ENCODE results near the gene C18orf63.
"Not testable (repeated sequence)": the region's sequence is repeated elsewhere in the genome, so short reads cannot be mapped to it uniquely, and the experiment has no call there.

C18orf63 gene

DNA sequence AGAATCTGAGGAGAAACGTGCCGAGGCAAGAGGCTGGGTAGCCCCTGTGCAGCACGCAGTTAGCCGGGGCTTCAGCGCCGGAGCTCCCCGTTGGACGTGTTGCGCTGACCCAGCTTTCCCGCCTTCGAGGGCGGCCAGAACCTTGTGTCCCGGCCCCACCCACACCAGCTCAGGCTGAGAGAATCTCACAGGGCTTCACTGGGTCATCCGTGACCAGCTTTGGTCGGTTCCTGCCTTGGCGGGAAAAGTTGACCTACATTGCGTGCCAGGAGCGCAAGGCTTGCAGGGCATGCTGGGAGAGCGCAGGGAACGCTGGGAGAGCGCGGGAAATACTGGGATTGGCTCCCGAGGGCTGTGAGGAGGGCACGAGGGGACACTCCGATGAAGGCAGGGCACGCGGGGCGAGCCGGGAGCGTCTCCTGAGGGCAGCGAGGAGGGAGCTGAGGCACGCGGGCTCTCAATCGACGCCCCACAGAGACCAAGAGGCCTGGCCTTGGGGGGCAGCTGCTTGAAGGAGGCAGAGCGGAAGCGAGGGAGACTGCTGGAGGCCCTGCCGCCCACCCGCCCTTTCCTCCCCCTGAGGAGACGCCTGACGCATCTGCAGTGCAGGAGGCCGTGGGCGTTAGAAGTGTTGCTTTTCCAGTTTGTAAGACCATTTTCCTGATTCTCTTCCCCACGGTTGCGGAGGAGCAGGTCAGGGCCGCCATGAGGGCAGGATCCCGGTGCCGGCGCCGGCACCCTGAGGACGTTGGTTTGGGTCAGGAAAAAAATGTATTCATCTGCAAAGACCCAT lies at the start of gene C18orf63:
Gene C18orf63, plus strand, starts transcription at position 376 of the 793 bp plus-strand sequence. CDS start 2,027 bp downstream, outside the sequence.
- no peak for DNase-seq (ENCODE audit: low read depth in 2 of 2)

- DNase-seq (ENCODE audit: low read depth in 2 of 2), result no peak
Measured at GRCh38 chr18:74266161-74266560, 49.5 kb upstream of the C18orf63 start.

DNA sequence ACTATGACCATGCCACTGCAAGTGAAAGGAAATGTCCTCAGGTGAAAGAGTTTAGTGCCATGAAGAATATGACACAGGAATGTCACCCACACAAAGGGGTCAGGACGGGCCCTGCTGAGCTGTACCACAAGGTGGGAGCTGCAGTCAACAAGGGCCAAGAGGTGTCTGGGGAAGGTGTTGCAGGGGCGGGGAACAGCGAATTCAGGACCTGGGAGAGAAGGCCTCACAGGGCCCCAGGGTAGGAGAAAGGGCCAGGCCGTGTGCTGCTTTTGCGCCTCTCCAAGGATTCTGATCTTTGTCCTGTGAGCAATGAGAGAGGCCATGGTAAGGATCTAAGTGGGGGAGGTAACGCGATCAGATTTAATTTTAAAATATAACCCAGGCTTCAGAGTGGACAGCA lies 47.5 kb upstream of the C18orf63 start:
- no peak for DNase-seq (ENCODE audit: low read depth in 2 of 2)

DNA sequence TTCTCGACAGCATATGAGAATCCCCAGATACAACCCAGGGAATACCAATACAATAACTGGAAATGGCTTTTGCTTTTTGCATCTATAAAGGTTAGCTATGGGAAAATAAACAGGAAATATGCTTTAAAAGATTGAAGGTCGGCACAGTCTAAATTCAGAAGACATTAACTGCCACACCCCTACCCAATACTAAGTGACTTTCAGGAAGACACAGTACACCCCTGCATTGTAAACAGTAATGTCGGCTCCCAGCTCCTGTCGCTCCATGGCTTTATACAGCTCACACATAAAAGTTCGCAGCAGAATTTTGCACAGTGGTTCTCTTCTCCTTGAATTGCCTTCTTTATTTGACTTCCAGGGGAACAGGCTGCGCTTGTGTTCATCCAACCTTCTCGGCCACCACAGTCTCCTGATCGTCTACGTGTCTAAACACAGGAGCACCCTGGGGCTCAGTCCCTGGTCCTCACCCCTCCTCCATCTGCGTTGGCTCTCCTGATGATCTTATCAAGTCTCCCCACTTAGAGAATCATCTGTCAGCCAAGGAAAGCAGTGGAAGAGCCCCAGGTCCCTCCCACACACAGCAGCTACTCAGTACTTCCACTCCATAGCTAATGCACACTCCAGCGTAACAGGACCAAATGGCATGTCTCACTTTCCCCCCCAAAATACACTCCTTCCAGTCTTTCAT lies 46.6 kb upstream of the C18orf63 start:
- DNase-seq (ENCODE audit: low read depth in 2 of 2), result no peak

DNA sequence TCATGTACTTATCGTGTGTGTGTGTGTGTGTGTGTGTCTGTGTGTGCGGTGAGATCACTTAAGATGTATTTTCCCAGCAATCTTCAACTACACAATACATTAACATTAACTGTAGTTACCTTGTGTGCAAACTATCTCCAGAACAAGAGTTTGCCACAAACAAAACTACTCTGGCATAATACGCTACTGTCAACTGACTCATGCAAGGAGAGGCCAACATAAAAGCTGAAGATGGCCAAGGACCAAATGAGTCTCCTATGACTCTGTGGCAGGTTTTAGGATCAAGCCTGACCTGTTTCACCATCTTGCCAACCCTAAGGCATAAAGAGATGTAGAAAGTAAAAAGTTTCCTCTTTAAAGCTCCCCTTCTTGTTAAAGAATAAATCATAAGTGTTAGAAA lies 44.0 kb upstream of the C18orf63 start:
- DNase-seq (ENCODE audit: low read depth in 2 of 2), result no peak

- no peak for DNase-seq (ENCODE audit: low read depth in 2 of 2)
Measured at GRCh38 chr18:74273394-74273793, 42.2 kb upstream of the C18orf63 start.

DNA sequence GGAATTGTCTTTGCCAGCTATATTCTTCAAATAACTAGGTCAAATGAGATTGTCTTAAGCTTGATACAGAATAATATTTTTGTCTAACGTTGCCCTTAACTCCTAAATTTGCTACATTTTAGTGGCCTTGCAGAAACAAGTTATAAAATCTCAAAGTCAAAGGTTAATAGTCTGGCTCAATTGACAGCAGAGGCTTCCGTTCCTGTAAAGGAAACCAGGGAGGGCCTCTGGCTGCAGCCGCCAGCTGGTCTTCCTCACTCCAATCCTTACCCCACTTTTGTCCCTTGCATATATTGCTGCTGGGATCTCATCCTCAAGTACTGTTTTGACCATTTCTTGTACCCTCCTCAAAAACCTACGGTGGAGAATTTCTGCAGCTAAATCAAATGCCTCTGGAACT lies 40.9 kb upstream of the C18orf63 start:
- DNase-seq (ENCODE audit: low read depth in 2 of 2), result no peak

DNA sequence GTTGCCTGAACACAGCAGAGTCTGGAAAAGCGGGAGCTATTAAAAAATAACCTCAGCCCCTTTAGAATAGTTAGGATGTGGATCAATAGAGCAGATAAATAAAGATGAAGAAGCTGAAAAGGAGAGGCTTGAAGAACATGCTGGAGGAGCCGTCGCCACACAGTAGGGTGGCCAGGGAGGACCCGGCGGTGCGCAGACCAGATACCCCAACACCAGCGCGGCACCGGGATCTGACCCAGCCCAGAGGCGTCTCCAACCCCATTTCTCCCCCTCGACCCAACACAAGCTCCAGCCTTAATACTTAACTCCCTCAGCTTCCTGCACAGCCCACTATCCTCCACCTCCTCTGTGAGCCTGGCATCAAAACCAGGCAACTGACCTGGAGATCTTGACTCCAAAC lies 39.9 kb upstream of the C18orf63 start:
- DNase-seq (ENCODE audit: low read depth in 2 of 2), result no peak

DNA sequence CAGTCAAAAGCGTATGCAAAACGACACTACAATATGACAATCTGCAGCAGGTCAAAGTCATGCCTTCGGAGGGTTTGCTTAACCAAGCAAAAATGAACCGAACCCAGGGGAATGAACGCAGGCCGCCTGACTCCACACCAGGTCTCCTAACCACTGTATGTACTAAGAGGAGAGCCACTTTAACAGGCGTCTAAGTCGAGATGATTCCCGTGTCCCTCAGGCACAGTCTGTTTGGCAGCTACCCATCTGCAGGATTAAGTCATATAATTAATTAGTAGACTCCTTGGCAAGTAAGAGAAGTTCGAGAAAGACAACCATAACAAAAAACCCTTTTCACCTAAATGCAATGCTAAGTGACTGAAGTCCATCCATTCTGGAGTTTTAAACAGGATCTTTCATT lies 39.0 kb upstream of the C18orf63 start:
- DNase-seq (ENCODE audit: low read depth in 2 of 2), result no peak

DNA sequence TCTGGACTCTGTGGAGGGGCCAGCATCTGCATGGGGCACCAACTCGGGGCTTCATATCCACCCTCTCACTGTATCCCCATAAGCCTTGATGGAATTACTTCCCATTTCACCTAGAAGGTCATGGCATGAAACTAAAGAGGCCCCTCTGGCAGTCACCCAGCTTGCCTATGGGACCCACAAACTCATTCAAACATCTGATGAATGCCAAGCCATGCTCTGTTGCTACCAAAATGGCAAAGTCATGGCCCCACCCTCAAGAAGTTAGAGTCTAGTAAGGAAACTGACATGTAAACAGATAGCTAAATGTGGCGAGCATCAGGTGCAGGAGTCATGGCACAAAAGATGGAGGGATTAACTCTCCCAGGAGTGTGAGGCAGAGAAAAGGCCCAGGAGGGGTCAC lies 38.3 kb upstream of the C18orf63 start:
- no peak for DNase-seq (ENCODE audit: low read depth in 2 of 2)

- DNase-seq (ENCODE audit: low read depth in 2 of 2), result no peak
Measured at GRCh38 chr18:74278058-74278457, 37.6 kb upstream of the C18orf63 start.

GRCh38 chr18:74278983-74279382 lies 36.7 kb upstream of the C18orf63 start:
- DNase-seq (ENCODE audit: low read depth in 2 of 2), result no peak

GRCh38 chr18:74281011-74281979 lies 34.3 kb upstream of the C18orf63 start:
- no peak for DNase-seq (ENCODE audit: low read depth in 2 of 2)

DNA sequence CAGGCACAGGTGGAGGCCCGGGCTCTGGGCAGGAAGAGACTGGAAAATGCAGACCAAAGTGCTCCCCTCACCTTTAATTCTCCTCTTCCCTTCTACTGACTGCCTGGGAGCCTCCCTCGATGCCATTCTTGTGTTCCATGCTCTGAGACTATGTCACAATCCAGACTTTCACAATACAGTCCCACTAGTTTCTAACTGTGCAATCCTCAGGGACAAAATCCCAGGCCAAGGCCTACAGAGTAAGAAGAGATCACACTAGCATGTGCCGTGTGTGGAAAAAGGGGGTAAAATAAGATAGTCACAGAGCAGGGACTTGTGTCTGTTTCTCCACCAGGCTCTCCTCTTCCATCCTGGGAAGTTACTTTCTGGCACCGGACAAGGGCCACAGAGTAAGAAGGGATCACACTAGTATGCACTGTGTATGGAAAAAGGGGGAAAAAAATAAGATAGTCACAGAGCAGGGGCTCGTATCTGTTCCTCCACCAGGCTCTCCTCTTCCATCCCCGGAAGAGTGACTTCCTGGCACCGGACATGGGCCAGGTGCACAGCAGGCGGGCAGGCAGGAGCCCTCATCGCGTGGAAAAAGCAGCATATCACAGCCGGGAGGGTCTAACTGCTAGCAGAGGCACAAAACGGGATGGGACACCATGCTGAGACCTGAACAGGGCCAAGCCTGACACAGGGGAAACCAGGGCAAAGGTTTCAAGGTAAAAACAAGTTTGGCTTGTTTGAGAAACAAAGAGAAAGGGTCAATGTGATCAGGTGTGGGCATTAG lies 33.5 kb upstream of the C18orf63 start:
- DNase-seq (ENCODE audit: low read depth in 2 of 2), result no peak

DNA sequence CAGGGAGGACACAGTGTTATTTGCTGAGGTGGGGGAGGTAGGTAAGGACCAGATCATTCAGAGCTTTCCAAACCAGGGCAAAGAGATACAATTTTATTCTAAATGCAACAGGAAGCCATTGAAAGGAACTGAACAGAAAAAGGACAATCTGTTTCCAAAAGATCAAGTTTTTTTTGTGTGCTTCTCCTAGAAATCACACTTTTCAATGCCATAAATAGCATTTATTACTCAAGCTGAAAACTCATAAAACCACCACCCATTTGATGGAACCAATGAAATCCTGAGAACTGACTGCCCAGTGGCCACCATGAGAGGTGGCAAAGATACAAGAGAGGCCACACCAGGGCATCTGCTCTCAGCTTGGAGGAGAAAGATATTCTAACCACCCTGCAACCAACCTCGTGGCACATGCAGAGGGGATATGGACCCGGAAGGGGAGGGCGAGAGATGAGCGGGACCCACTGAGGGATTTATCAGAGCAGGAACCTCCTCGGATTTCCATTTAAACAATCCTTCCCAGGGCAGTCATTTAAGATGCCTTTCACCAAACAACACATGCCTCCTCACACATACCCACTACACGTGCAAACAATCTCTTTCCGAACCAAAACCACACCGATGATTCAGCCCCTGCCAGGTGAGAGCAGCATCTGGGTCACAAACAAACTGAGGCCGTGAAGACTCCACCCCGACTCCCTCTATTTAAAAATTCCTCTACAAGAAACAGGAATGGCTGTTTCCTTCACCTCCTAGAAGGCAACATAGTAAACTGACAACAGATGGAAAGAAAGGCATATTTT lies 32.7 kb upstream of the C18orf63 start:
- DNase-seq (ENCODE audit: low read depth in 2 of 2), result peak in 1 of 2 donors; percentile 10

GRCh38 chr18:74283646-74284045 lies 32.0 kb upstream of the C18orf63 start:
- no peak for DNase-seq (ENCODE audit: low read depth in 2 of 2)

GRCh38 chr18:74284191-74284979 lies 31.3 kb upstream of the C18orf63 start:
- DNase-seq (ENCODE audit: low read depth in 2 of 2), result no peak

GRCh38 chr18:74284980-74285355 lies 30.7 kb upstream of the C18orf63 start:
- DNase-seq (ENCODE audit: low read depth in 2 of 2), result no peak

DNA sequence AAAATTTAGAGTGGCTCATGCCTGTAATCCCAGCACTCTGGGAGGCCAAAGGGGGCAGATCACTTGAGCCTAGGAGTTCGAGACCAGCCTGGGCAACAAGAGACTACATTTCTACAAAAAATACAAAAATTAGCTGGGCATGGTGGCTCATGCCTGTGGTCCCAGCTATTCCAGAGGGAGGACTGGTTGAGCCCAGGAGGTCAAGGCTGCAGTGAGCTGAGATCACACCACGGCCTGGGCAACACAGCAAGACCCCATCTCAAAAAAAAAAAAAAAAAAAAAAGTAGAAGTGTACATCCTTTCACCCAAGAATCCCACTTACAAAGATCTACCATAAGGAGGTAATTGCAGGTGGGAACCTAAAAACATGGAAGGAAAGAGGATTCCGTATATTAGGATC lies 30.1 kb upstream of the C18orf63 start:
- DNase-seq (ENCODE audit: low read depth in 2 of 2), result not testable (repeated sequence)

All from stimulated activated CD4-positive, alpha-beta T cell treated with anti-CD3 and anti-CD28 coated beads, Interleukin-1b, Interleukin-23, amount 100 ng/mL, for 4 hours (primary cell).